ENCODE results near the gene MAPK8IP2. TPM values are rescaled to one million over a fixed set of nuclear protein-coding genes. Genes with fewer than 3 reads are reported as not detected.
A peak's percentile ranks its signal among the peaks of the same experiment; 100 is the strongest.

MAPK8IP2 gene
- total and polyA plus RNA-seq, 2 of the 4 experiments (the other 2 are of a cell fraction), result under 0.01 to 0.14 TPM

DNA sequence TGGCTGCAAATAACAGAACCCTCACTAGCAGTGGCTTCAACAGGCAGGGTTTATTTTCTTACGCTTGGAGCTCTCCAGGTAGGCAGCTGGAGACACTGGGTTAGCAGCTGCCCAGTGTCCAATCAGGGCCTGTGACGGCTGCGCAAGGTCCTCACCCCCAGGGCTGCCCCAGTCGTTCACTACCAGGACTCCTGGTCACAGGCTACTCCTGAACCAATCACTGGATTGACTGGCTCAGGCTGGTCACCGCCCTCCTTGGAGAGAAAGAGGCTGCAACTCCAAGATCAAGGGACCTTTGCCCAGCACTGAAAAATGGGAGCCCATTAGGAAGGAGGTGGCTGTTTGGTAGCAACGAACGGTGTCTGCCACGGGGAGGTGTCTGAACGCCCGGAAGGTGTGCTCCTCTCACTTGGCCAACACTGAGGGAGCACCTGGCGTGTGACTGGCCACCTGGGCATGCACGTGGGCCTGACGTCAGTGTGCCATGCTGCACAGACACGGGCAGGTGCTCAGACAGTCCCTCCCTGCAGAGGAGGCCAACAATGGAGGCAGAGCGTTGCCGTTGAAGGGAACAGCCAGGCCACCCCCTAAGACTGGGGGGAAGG is 22.2 kb downstream of the MAPK8IP2 start:
- Histone ChIP-seq H4K5ac (ENCODE audit: low read depth, low read length) (no peak overlapping the region), H4K20me1 (ENCODE audit: insufficient read depth, low read length) (peaks cover 5% of the 10 kb centered on the region), H3K23ac (ENCODE audit: low read depth, low read length) (no peak overlapping the region), H2BK20ac (ENCODE audit: low read depth, low read length) (no peak overlapping the region), H2BK5ac (ENCODE audit: low read depth, low read length, poor library complexity, severe bottlenecking) (no peak overlapping the region), H3K18ac (ENCODE audit: low read depth, low read length) (no peak overlapping the region), H3K36me3 (ENCODE audit: control insufficient read depth, insufficient read depth, low read length) (peaks cover 2% of the 10 kb centered on the region; the same call in 1 of the 2 replicates), H3K4me2 (ENCODE audit: low read depth, low read length) (no peak overlapping the region), H3K9me3 (ENCODE audit: control insufficient read depth, insufficient read depth, low read length) (no peaks in the 10 kb centered on the region), H4K8ac (ENCODE audit: low read depth in 2 of 2, low read length in 2 of 2) (no peak overlapping the region), H3K27ac (ENCODE audit: insufficient read depth, low read length) (no peak overlapping the region), H2BK120ac (ENCODE audit: low read depth, low read length) (no peak overlapping the region), H3K9ac (ENCODE audit: low read depth, low read length) (no peak overlapping the region), H3K4ac (ENCODE audit: low read depth, low read length) (no peak overlapping the region), H2BK15ac (ENCODE audit: low read depth, low read length) (no peak overlapping the region), H3K9me1 (ENCODE audit: insufficient read depth, low read length) (0 out of 2 replicates have a peak, but pooled peaks cover 3% of the 10 kb centered on the region), H3K56ac (ENCODE audit: extremely low read depth, insufficient read depth, low read length) (no peak overlapping the region), H3K4me3 (ENCODE audit: insufficient read depth, low read depth, low read length) (no peak overlapping the region), H3K79me1 (ENCODE audit: low read depth in 1 of 2, low read length in 2 of 2) (peaks cover 0 to 17% of the 10 kb centered on the region in 2 experiments; a peak in 1 of 4 replicates), H2AK9ac (replicated peaks; ENCODE audit: low read depth, low read length, poor library complexity) (peak overlapping the region; percentile 55), H3K4me1 (ENCODE audit: control insufficient read depth, insufficient read depth, low read length) (peaks cover 10% of the 10 kb centered on the region; the same call in 1 of the 2 replicates), H4K91ac (ENCODE audit: insufficient read depth, low read depth, low read length) (no peak overlapping the region), H2AFZ (replicated peaks; ENCODE audit: low read length, poor library complexity) (no peak overlapping the region), H2AK5ac (ENCODE audit: low read depth, low read length) (no peak overlapping the region), H3K27me3 (ENCODE audit: control insufficient read depth, insufficient read depth, low read length) (peaks cover 2% of the 10 kb centered on the region; the same call in 1 of the 2 replicates), H3K14ac (replicated peaks; ENCODE audit: low read depth, low read length) (no peak overlapping the region)
- CTCF ChIA-PET, result no interaction called here
- dilution Hi-C loops (cut with HindIII; ENCODE audit: low sequenced_read_pairs, unreplicated experiment), result no loop called here
- intact Hi-C loops (cut with micrococcal nuclease), result loop anchor here (5.0 kb wide), 2 partner anchors 46 to 69 kb away; partner anchors contain the start of gene CPT1B
- DNase-seq (no peak), ATAC-seq (ENCODE audit: low read depth) (no peak)
- BruUV-seq (replicated peaks), result no TSS peak
- in situ Hi-C loops (cut with MboI; ENCODE audit: low sequenced_read_pairs), result no loop called here
- WGBS, 2 experiments (ENCODE audit: extremely low coverage in 2 of 2, insufficient read length in 1 of 2), result 72% methylated on average over 11 of the region's 16 CpGs; no CpG with 5 or more reads in 1 of the 2 experiments
- POLR2A ChIA-PET (ENCODE audit: unreplicated experiment), result no interaction called here
- TF ChIP-seq, protein P1, sequence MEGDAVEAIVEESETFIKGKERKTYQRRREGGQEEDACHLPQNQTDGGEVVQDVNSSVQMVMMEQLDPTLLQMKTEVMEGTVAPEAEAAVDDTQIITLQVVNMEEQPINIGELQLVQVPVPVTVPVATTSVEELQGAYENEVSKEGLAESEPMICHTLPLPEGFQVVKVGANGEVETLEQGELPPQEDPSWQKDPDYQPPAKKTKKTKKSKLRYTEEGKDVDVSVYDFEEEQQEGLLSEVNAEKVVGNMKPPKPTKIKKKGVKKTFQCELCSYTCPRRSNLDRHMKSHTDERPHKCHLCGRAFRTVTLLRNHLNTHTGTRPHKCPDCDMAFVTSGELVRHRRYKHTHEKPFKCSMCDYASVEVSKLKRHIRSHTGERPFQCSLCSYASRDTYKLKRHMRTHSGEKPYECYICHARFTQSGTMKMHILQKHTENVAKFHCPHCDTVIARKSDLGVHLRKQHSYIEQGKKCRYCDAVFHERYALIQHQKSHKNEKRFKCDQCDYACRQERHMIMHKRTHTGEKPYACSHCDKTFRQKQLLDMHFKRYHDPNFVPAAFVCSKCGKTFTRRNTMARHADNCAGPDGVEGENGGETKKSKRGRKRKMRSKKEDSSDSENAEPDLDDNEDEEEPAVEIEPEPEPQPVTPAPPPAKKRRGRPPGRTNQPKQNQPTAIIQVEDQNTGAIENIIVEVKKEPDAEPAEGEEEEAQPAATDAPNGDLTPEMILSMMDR (conservative IDR thresholded peaks at IDR 0.05; ENCODE audit: low read depth, low read length), result no peak
- TF ChIP-seq RFX5 (IDR thresholded peaks at IDR 0.05; ENCODE audit: low read depth, low read length), result no peak
- no peak for TF ChIP-seq RCOR1 (IDR thresholded peaks at IDR 0.05; ENCODE audit: insufficient replicate concordance, low read length)
- TF ChIP-seq MXI1 (IDR thresholded peaks at IDR 0.05; ENCODE audit: borderline replicate concordance, low read depth, low read length), result no peak
